Activated CD8-positive, alpha-beta memory T cell treated with anti-CD3 and anti-CD28 coated beads, Interleukin-2, amount 50 U/mL, for 4 hours (primary cell): ENCODE measurements around the gene UTP11.
"Not testable (repeated sequence)": the region's sequence is repeated elsewhere in the genome, so short reads cannot be mapped to it uniquely, and the experiment has no call there.

ENCODE experiments used
- DNase-seq: peaks from one replicate; pipeline ENCODE4 v3.0.0-alpha.2; 2020

The UTP11 gene

GRCh38 chr1:38012363-38013226, at the start of gene UTP11:
TSS of gene UTP11 (plus strand) at chr1:38012734. CDS start at chr1:38012803, 69 bp downstream.
- DNase-seq = peak; percentile 80

- not testable (repeated sequence) for DNase-seq
Measured at GRCh38 chr1:37964106-37964505, 48.4 kb upstream of the UTP11 start.

GRCh38 chr1:37965301-37965700, 47.2 kb upstream of the UTP11 start:
- DNase-seq = no peak

- not testable (repeated sequence) for DNase-seq
Measured at GRCh38 chr1:37973684-37974083, 38.9 kb upstream of the UTP11 start.

- DNase-seq = no peak
Measured at GRCh38 chr1:37974567-37974966, 38.0 kb upstream of the UTP11 start.

GRCh38 chr1:37975083-37975482, 37.5 kb upstream of the UTP11 start:
- not testable (repeated sequence) for DNase-seq

- no peak for DNase-seq
Measured at GRCh38 chr1:37978541-37978940, 34.0 kb upstream of the UTP11 start.

GRCh38 chr1:37983546-37983945, 29.0 kb upstream of the UTP11 start:
- no peak for DNase-seq

GRCh38 chr1:37987679-37988078, 24.9 kb upstream of the UTP11 start:
- no peak for DNase-seq

GRCh38 chr1:37989361-37989930, 23.1 kb upstream of the UTP11 start:
- DNase-seq = peak; percentile 49

- DNase-seq = no peak
Measured at GRCh38 chr1:37994886-37995566, 17.5 kb upstream of the UTP11 start.

GRCh38 chr1:37995751-37996345, 16.7 kb upstream of the UTP11 start:
- no peak for DNase-seq

- DNase-seq = no peak
Measured at GRCh38 chr1:37997256-37998088, 15.1 kb upstream of the UTP11 start.

GRCh38 chr1:37998089-37998808, 14.3 kb upstream of the UTP11 start:
- no peak for DNase-seq

- no peak for DNase-seq
Measured at GRCh38 chr1:37998913-37999429, 13.6 kb upstream of the UTP11 start.

- DNase-seq = no peak
Measured at GRCh38 chr1:37999430-38000232, 12.9 kb upstream of the UTP11 start.

GRCh38 chr1:38000233-38000528, 12.4 kb upstream of the UTP11 start:
- DNase-seq = no peak

GRCh38 chr1:38000529-38001455, 11.7 kb upstream of the UTP11 start:
- no peak for DNase-seq
